ENCODE data around the gene MRPS34. TPM values are rescaled to one million over a fixed set of nuclear protein-coding genes. Genes with fewer than 3 reads are reported as not detected.

MRPS34 gene
- total RNA-seq, 4 donors from 2014 or later, result 90.9 to 126 (median 105) TPM

- 83 to 95% methylated on average over 19 to 24 of the region's 24 CpGs for WGBS, 2 donors
- TF ChIP-seq POLR2A (IDR thresholded peaks at IDR 0.05), result no peak
- TF ChIP-seq, protein P1, sequence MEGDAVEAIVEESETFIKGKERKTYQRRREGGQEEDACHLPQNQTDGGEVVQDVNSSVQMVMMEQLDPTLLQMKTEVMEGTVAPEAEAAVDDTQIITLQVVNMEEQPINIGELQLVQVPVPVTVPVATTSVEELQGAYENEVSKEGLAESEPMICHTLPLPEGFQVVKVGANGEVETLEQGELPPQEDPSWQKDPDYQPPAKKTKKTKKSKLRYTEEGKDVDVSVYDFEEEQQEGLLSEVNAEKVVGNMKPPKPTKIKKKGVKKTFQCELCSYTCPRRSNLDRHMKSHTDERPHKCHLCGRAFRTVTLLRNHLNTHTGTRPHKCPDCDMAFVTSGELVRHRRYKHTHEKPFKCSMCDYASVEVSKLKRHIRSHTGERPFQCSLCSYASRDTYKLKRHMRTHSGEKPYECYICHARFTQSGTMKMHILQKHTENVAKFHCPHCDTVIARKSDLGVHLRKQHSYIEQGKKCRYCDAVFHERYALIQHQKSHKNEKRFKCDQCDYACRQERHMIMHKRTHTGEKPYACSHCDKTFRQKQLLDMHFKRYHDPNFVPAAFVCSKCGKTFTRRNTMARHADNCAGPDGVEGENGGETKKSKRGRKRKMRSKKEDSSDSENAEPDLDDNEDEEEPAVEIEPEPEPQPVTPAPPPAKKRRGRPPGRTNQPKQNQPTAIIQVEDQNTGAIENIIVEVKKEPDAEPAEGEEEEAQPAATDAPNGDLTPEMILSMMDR (IDR thresholded peaks at IDR 0.05), result no peak
- intact Hi-C loops (cut with DNase I; ENCODE audit: low total_unique reads), result no loop called here
- DNase-seq (ENCODE audit: low spot score in 2 of 2), result no peak
- no peak overlapping the region for H3K4me3 ChIP-seq (ENCODE audit: low read depth, poor library complexity, severe bottlenecking)
Measured at GRCh38 chr16:1762879-1763520, 9.9 kb downstream of the MRPS34 start.

DNA sequence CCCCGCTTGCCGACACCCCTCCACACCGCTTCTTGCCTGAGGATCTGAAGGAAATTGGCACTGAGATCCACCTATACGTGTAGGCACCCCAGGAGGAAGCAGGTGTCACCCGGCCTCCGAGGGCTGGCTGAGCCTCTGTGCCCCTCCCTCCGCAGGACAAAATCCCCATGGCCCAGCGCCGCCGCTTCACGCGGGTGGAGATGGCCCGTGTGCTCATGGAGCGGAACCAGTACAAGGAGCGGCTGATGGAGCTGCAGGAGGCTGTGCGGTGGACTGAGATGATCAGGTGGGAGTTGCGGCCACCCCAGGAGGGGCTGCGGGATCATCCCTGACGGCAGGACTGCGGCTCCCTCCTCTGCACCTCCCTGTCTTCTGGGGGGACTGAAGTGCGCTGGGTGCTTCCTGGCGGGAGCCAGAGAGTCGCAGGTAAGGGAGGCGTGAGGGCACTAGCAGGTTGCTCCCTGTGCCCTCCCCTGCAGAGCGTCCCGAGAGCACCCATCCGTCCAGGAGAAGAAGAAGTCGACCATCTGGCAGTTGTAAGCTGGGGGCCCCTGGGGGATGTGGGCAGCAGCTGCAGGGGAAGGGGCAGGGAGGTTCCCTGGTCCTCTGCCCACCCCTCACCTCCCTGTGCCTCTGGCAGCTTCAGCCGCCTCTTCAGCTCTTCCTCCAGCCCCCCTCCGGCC lies 10.6 kb downstream of the MRPS34 start:
- intact Hi-C loops (cut with DNase I; ENCODE audit: low total_unique reads), result no loop called here
- TF ChIP-seq, protein P1 (IDR thresholded peaks at IDR 0.05), result no peak
- no peak for TF ChIP-seq POLR2A (IDR thresholded peaks at IDR 0.05)
- 87 to 89% methylated on average over 23 to 29 of the region's 30 CpGs for WGBS, 2 donors
- H3K4me3 ChIP-seq (ENCODE audit: low read depth, poor library complexity, severe bottlenecking), result no peak overlapping the region
- no peak for DNase-seq (ENCODE audit: low spot score in 2 of 2)

- no peak for DNase-seq (ENCODE audit: low spot score in 2 of 2)
- TF ChIP-seq, protein P1 (IDR thresholded peaks at IDR 0.05), result no peak
- no peak for TF ChIP-seq POLR2A (IDR thresholded peaks at IDR 0.05)
- WGBS, 2 donors, result 92 to 97% methylated on average over 14 to 15 of the region's 15 CpGs
- H3K4me3 ChIP-seq (ENCODE audit: low read depth, poor library complexity, severe bottlenecking), result no peak overlapping the region
- intact Hi-C loops (cut with DNase I; ENCODE audit: low total_unique reads), result no loop called here
Measured at GRCh38 chr16:1761751-1762150, 11.2 kb downstream of the MRPS34 start.

DNA sequence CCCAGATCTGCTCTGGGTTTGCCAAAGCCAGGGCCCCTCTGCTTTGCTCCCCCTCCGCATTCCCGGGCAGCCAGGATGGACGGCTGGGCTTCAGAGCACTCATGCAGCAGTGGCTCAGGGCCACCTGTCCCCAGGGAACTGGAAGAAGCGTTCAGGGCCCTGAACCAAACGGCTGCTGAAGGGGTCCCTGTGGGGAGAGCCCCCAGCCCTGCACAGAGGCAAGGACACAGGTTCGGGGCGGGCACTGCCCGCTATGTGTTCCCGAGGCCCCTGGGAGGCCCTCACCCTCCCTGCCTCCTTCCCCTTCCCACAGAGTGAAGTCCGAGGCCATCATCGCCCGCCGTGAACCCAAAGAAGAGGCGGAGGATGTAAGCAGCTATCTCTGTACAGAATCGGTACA lies 12.0 kb downstream of the MRPS34 start:
- DNase-seq (ENCODE audit: low spot score in 2 of 2), result no peak
- TF ChIP-seq, protein P1 (IDR thresholded peaks at IDR 0.05), result no peak
- no peak for TF ChIP-seq POLR2A (IDR thresholded peaks at IDR 0.05)
- intact Hi-C loops (cut with DNase I; ENCODE audit: low total_unique reads), result no loop called here
- H3K4me3 ChIP-seq (ENCODE audit: low read depth, poor library complexity, severe bottlenecking), result no peak overlapping the region
- 91 to 97% methylated on average over 10 to 15 of the region's 15 CpGs for WGBS, 2 donors

DNA sequence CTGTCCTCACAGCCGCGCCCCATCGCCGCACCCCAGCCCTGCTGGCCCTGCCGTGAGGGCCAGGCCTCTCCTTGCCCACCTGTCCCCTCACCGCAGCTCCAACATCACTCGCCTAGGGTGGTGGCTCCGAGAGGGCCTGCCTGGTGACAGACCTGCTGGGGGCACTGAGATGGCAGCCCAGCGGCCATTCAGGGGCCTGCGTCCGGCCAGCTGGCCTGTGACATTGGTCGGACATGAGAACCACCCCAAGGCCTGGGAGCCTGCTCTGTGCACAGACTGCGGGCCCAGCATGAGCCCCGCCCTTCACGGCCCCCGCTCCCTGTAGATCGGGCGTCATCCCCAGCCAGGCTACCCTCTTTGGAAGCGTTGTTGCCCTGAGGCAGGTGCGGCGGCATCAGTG lies 13.4 kb downstream of the MRPS34 start:
- intact Hi-C loops (cut with DNase I; ENCODE audit: low total_unique reads), result no loop called here
- no peak overlapping the region for H3K4me3 ChIP-seq (ENCODE audit: low read depth, poor library complexity, severe bottlenecking)
- WGBS, 2 donors, result 92 to 93% methylated on average over 15 to 20 of the region's 21 CpGs
- DNase-seq (ENCODE audit: low spot score in 2 of 2), result no peak
- no peak for TF ChIP-seq POLR2A (IDR thresholded peaks at IDR 0.05)
- TF ChIP-seq, protein P1 (IDR thresholded peaks at IDR 0.05), result no peak

All from lower leg skin (tissue), 4 donors.